Spleen (tissue), 7 donors: Measurements from ENCODE around the gene RAB4A.

Source experiments
- CTCF ChIP-seq, 11 experiments: fragments of 200-600 bp in 7 of 11; fragments of 450-650 bp in 4 of 11; sonication (generic) in 4 of 11; IDR thresholded peaks in 8 of 11; conservative IDR thresholded peaks in 3 of 11; 1 replicate in 7 of 11; 2 replicates in 4 of 11; pipeline versions ENCODE4 v1.4.0 to v1.8.0; 2016 to 2021; ENCODE audit warnings: antibody characterized with exemption in 11 of 11, inconsistent platforms in 4 of 11, mild to moderate bottlenecking in 1 of 11
- POLR2A ChIP-seq, 3 donors: fragments of 450-650 bp; IDR thresholded peaks; one replicate each; pipeline ENCODE4 v1.5.1; 2017; ENCODE audit warnings: antibody characterized with exemption in 3 of 3, mild to moderate bottlenecking in 1 of 3
- POLR2AphosphoS5 ChIP-seq, 3 donors: sonication (generic); formaldehyde crosslinking; IDR thresholded peaks; one replicate each; pipeline ENCODE4 v1.5.1; 2017; ENCODE audit warnings: antibody characterized with exemption in 3 of 3
- donor health status: DM: no; HTN: no; CAD: no; lungs with moderate emphysema.
- donor health status: DM: no; HTN: no; CAD: no.
- donor health status: DM: no; HTN: no; CAD: no.

GRCh38 chr1:229231754-229232119 lies 39.2 kb upstream of the RAB4A start:
- TF ChIP-seq POLR2AphosphoS5 (IDR thresholded peaks at IDR 0.05) (no peak), CTCF (IDR thresholded peaks at IDR 0.05 in 8 of 11, conservative IDR thresholded peaks at IDR 0.05 in 3 of 11) (no peak), POLR2A (IDR thresholded peaks at IDR 0.05) (no peak)
